GM12875 (cell line): ENCODE data around the gene MYL7.

Source experiments
- H3K4me3 ChIP-seq: one replicate; pipeline ENCODE4 v1.5.1; 2011; ENCODE audit warnings: low read depth, low read length, control low read depth
- TF ChIP-seq, protein P1 (sequence below): IDR thresholded peaks from 2 replicates; pipeline ENCODE4 v1.5.1; 2011; ENCODE audit warnings: low read depth, mild to moderate bottlenecking, control low read depth, inconsistent platforms, low read length, moderate library complexity, borderline replicate concordance; ENCODE audit not compliant: insufficient read depth

Gene MYL7

GRCh38 chr7:44149571-44150465 lies 8.7 kb upstream of the MYL7 start:
- H3K4me3 ChIP-seq: no peak overlapping the region
- TF ChIP-seq, protein P1, sequence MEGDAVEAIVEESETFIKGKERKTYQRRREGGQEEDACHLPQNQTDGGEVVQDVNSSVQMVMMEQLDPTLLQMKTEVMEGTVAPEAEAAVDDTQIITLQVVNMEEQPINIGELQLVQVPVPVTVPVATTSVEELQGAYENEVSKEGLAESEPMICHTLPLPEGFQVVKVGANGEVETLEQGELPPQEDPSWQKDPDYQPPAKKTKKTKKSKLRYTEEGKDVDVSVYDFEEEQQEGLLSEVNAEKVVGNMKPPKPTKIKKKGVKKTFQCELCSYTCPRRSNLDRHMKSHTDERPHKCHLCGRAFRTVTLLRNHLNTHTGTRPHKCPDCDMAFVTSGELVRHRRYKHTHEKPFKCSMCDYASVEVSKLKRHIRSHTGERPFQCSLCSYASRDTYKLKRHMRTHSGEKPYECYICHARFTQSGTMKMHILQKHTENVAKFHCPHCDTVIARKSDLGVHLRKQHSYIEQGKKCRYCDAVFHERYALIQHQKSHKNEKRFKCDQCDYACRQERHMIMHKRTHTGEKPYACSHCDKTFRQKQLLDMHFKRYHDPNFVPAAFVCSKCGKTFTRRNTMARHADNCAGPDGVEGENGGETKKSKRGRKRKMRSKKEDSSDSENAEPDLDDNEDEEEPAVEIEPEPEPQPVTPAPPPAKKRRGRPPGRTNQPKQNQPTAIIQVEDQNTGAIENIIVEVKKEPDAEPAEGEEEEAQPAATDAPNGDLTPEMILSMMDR: no peak

DNA sequence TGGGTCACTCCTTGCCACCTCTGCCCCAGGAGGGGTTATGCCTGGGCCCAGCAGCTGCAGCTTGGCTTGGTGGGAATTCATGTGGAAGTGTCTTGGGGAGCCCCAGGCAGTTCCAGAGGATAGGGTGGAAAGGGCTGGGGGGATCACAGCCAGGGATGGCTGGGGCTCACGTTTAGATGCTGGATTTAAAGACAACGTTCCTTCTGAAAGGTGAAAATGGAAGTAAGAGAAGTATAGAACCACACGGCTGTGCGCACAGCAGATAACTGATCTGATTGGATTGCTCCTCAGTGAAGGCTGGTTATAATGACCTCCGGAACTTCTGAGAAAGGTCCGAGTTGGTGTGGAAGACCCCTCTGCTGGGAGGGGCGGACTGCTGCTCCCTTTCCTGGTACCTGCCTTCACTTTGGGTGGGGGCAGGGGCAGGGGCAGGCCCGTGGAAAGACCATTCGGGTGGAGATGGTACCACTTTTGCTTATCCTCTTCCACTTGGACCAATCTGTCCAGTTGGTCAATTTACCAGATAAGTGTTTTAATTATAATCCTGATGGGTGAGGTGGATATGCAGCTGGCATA lies 7.9 kb upstream of the MYL7 start:
- H3K4me3 ChIP-seq: no peak overlapping the region
- TF ChIP-seq, protein P1: no peak

- TF ChIP-seq, protein P1: no peak
- no peak overlapping the region for H3K4me3 ChIP-seq
Measured at GRCh38 chr7:44148166-44148565, 7.0 kb upstream of the MYL7 start.

GRCh38 chr7:44147026-44147991 lies 6.2 kb upstream of the MYL7 start:
- no peak overlapping the region for H3K4me3 ChIP-seq
- TF ChIP-seq, protein P1: no peak

DNA sequence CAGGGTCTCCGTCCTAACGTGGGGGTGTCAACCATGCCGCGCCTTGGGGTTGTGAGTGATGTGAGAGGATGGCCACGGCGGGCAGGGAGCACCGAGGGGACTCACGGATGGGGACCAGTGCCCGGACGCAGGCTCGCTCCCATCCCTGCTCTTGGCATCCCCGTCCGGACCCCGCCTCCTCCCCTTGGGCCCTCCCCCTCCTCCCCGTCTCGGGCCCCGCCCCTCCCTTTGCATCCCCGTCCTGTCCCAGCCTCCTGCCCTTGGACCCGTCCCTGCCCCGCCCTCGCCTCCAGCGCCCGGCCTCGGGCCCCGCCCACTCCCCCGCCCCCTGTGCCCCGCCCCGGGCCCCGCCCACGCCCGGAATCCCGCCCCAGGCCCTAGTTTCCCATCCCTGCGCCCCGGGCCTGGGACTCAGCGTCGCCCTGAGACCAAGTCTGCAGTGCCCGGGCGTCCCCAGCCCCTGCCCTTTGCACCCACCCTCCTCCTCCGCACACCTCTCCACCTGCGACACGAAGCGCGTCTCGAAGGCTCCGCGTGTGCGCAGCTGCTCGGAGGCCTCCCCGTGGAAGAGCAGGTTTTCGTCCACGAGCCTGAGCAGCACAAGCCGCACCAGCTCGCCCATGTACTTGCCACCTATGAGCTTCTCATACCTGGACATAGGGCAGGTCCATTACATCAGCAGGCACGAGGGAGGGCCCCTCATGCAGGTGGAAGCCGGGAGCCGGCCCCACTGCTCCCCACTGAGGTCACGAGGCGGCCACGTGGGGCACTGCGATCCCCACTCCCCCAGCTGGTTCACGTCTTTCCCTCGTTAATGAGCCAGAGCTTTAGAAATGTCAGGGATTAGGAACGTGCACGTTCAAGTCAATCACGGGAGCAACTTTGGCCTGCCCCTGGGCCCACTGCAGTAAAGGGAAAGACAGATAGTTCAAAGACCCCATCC lies 5.1 kb upstream of the MYL7 start:
- TF ChIP-seq, protein P1: no peak
- no peak overlapping the region for H3K4me3 ChIP-seq

DNA sequence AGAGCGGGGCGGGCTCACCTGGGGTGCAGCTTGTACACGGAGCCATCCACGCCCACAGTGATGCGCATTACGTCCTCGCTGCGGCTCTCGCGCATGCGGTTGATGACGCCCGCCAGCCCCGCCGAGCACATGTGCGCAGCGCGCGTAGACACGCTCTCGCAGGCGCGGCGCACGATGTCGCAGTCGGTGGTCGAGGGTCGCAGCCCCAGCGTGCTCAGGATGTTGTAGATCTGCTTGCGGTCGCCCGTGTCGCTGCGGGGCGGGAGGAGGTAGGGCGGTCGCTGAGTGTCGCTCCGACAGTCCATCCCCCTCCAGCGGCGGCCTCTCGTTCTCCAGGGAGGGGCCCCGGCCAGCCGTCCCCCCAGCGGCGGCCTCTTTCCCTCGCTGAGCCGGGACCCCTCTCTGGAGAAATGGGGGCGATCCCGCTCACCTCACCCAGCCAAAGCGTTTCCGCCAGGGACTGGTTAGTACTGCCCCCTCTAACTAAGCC lies 4.4 kb upstream of the MYL7 start:
- TF ChIP-seq, protein P1: no peak
- H3K4me3 ChIP-seq: no peak overlapping the region
